HG02938 (cell line): ENCODE results near the gene USP17L19.
"Not testable (repeated sequence)": the region's sequence is repeated elsewhere in the genome, so short reads cannot be mapped to it uniquely, and the experiment has no call there.

ENCODE experiments used
- ATAC-seq: cut with Tn5 transposase; IDR thresholded peaks from one replicate; pipeline ENCODE4 v1.9.1; 2021; ENCODE audit warnings: mild to moderate bottlenecking, moderate library complexity; ENCODE audit not compliant: unreplicated experiment

The USP17L19 gene, protein sequence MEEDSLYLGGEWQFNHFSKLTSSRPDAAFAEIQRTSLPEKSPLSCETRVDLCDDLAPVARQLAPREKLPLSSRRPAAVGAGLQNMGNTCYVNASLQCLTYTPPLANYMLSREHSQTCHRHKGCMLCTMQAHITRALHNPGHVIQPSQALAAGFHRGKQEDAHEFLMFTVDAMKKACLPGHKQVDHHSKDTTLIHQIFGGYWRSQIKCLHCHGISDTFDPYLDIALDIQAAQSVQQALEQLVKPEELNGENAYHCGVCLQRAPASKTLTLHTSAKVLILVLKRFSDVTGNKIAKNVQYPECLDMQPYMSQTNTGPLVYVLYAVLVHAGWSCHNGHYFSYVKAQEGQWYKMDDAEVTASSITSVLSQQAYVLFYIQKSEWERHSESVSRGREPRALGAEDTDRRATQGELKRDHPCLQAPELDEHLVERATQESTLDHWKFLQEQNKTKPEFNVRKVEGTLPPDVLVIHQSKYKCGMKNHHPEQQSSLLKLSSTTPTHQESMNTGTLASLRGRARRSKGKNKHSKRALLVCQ

DNA sequence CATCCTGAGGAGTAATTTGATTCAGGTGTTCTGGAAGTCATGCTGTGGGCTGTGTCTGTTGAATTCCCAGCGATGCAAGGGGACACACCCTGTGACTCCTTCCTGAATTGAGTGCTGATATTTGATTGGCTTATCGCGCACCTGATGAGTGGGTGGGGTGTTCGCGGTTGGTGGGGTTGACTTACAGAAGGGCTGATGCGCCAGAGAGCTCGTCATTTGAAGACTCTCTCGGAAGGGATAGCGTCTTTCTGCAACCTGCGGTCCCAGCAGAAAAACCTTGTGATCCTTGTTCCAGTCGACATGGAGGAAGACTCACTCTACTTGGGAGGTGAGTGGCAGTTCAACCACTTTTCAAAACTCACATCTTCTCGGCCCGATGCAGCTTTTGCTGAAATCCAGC lies at the start of gene USP17L19:
Gene USP17L19 (plus strand): TSS at position 301 of the 400 bp plus-strand sequence. CDS start 0 bp downstream, at position 301.
- not testable (repeated sequence) for ATAC-seq

DNA sequence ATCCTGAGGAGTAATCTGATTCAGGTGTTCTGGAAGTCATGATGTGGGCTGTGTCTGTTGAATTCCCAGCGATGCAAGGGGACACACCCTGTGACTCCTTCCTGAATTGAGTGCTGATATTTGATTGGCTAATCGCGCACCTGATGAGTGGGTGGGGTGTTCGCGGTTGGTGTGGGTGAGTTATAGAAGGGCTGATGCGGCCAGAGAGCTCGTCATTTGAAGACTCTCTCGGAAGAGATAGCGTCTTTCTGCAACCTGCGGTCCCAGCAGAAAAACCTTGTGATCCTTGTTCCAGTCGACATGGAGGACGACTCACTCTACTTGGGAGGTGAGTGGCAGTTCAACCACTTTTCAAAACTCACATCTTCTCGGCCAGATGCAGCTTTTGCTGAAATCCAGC lies 42.8 kb upstream of the USP17L19 start, which contains the start of gene USP17L10:
Gene USP17L10 (plus strand): TSS at position 301 of the 400 bp plus-strand sequence. CDS start 0 bp downstream, at position 301.
- ATAC-seq = not testable (repeated sequence)

DNA sequence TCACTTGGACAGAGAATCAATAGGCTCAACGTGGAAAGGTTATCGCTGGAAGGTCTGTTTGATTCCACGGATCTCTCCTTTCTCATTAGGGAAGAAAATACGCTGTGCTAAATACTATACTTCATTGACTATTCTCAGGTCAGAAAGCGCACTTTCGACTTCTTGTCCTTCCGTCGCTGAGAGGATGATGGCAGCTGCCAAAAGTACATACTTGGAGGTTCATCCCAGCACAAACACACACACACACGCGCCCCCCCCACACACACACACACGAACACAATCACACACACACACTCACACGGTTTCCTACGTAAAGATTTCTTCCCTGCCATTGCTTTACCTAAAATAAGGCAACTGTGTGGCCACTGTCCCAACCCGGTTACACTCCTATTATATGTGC lies 38.5 kb upstream of the USP17L19 start:
- ATAC-seq = not testable (repeated sequence)

DNA sequence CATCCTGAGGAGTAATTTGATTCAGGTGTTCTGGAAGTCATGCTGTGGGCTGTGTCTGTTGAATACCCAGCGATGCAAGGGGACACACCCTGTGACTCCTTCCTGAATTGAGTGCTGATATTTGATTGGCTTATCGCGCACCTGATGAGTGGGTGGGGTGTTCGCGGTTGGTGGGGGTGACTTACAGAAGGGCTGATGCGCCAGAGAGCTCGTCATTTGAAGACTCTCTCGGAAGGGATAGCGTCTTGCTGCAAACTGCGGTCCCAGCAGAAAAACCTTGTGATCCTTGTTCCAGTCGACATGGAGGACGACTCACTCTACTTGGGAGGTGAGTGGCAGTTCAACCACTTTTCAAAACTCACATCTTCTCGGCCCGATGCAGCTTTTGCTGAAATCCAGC lies 38.1 kb upstream of the USP17L19 start, which contains the start of gene USP17L11:
Gene USP17L11 (plus strand): TSS at position 301 of the 400 bp plus-strand sequence. CDS start 0 bp downstream, at position 301.
- ATAC-seq = not testable (repeated sequence)

DNA sequence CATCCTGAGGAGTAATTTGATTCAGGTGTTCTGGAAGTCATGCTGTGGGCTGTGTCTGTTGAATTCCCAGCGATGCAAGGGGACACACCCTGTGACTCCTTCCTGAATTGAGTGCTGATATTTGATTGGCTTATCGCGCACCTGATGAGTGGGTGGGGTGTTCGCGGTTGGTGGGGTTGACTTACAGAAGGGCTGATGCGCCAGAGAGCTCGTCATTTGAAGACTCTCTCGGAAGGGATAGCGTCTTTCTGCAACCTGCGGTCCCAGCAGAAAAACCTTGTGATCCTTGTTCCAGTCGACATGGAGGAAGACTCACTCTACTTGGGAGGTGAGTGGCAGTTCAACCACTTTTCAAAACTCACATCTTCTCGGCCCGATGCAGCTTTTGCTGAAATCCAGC lies 33.3 kb upstream of the USP17L19 start, which contains the start of gene USP17L12:
Gene USP17L12 (plus strand): TSS at position 301 of the 400 bp plus-strand sequence. CDS start 0 bp downstream, at position 301.
- not testable (repeated sequence) for ATAC-seq

DNA sequence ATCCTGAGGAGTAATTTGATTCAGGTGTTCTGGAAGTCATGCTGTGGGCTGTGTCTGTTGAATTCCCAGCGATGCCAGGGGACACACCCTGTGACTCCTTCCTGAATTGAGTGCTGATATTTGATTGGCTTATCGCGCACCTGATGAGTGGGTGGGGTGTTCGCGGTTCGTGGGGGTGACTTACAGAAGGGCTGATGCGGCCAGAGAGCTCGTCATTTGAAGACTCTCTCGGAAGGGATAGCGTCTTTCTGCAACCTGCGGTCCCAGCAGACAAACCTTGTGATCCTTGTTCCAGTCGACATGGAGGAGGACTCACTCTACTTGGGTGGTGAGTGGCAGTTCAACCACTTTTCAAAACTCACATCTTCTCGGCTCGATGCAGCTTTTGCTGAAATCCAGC lies 28.6 kb upstream of the USP17L19 start, which contains the start of gene USP17L13:
Gene USP17L13 (plus strand): TSS at position 301 of the 400 bp plus-strand sequence. CDS start 0 bp downstream, at position 301.
- ATAC-seq = not testable (repeated sequence)

DNA sequence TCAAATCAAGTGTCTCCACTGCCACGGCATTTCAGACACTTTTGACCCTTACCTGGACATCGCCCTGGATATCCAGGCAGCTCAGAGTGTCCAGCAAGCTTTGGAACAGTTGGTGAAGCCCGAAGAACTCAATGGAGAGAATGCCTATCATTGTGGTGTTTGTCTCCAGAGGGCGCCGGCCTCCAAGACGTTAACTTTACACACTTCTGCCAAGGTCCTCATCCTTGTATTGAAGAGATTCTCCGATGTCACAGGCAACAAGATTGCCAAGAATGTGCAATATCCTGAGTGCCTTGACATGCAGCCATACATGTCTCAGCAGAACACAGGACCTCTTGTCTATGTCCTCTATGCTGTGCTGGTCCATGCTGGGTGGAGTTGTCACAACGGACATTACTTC lies 22.9 kb upstream of the USP17L19 start:
- ATAC-seq = not testable (repeated sequence)

DNA sequence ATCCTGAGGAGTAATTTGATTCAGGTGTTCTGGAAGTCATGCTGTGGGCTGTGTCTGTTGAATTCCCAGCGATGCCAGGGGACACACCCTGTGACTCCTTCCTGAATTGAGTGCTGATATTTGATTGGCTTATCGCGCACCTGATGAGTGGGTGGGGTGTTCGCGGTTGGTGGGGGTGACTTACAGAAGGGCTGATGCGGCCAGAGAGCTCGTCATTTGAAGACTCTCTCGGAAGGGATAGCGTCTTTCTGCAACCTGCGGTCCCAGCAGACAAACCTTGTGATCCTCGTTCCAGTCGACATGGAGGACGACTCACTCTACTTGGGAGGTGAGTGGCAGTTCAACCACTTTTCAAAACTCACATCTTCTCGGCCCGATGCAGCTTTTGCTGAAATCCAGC lies 19.1 kb upstream of the USP17L19 start, which contains the start of gene USP17L15:
Gene USP17L15 (plus strand): TSS at position 301 of the 400 bp plus-strand sequence. CDS start 0 bp downstream, at position 301.
- ATAC-seq = not testable (repeated sequence)

DNA sequence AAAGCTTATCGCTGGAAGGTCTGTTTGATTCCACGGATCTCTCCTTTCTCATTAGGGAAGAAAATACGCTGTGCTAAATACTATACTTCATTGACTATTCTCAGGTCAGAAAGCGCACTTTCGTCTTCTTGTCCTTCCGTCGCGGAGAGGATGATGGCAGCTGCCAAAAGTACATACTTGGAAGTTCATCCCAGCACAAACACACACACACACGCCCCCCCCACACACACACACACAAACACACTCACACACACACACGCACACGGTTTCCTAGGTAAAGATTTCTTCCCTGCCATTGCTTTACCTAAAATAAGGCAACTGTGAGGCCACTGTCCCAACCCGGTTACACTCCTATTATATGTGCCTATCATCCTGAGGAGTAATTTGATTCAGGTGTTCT lies 14.7 kb upstream of the USP17L19 start:
- ATAC-seq = not testable (repeated sequence)

DNA sequence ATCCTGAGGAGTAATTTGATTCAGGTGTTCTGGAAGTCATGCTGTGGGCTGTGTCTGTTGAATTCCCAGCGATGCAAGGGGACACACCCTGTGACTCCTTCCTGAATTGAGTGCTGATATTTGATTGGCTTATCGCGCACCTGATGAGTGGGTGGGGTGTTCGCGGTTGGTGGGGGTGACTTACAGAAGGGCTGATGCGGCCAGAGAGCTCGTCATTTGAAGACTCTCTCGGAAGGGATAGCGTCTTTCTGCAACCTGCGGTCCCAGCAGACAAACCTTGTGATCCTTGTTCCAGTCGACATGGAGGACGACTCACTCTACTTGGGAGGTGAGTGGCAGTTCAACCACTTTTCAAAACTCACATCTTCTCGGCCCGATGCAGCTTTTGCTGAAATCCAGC lies 9.6 kb upstream of the USP17L19 start, which contains the start of gene USP17L17:
Gene USP17L17 (plus strand): TSS at position 301 of the 400 bp plus-strand sequence. CDS start 0 bp downstream, at position 301.
- ATAC-seq = not testable (repeated sequence)

DNA sequence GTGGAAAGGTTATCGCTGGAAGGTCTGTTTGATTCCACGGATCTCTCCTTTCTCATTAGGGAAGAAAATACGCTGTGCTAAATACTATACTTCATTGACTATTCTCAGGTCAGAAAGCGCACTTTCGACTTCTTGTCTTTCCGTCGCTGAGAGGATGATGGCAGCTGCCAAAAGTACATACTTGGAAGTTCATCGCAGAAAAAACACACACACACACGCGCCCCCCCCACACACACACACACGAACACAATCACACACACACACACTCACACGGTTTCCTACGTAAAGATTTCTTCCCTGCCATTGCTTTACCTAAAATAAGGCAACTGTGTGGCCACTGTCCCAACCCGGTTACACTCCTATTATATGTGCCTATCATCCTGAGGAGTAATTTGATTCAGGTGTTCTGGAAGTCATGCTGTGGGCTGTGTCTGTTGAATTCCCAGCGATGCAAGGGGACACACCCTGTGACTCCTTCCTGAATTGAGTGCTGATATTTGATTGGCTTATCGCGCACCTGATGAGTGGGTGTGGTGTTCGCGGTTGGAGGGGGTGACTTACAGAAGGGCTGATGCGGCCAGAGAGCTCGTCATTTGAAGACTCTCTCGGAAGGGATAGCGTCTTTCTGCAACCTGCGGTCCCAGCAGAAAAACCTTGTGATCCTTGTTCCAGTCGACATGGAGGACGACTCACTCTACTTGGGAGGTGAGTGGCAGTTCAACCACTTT lies 5.1 kb upstream of the USP17L19 start, which contains the start of gene USP17L18:
Gene USP17L18 (plus strand): TSS at position 678 of the 728 bp plus-strand sequence. CDS start 0 bp downstream, at position 678.
- not testable (repeated sequence) for ATAC-seq

DNA sequence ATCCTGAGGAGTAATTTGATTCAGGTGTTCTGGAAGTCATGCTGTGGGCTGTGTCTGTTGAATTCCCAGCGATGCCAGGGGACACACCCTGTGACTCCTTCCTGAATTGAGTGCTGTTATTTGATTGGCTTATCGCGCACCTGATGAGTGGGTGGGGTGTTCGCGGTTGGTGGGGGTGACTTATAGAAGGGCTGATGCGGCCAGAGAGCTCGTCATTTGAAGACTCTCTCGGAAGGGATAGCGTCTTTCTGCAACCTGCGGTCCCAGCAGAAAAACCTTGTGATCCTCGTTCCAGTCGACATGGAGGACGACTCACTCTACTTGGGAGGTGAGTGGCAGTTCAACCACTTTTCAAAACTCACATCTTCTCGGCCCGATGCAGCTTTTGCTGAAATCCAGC lies 4.6 kb downstream of the USP17L19 start, which contains the start of gene USP17L20:
Gene USP17L20 (plus strand): TSS at position 301 of the 400 bp plus-strand sequence. CDS start 0 bp downstream, at position 301.
- ATAC-seq = not testable (repeated sequence)

DNA sequence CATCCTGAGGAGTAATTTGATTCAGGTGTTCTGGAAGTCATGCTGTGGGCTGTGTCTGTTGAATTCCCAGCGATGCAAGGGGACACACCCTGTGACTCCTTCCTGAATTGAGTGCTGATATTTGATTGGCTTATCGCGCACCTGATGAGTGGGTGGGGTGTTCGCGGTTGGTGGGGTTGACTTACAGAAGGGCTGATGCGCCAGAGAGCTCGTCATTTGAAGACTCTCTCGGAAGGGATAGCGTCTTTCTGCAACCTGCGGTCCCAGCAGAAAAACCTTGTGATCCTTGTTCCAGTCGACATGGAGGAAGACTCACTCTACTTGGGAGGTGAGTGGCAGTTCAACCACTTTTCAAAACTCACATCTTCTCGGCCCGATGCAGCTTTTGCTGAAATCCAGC lies 9.4 kb downstream of the USP17L19 start, which contains the start of gene USP17L21:
Gene USP17L21 (plus strand): TSS at position 301 of the 400 bp plus-strand sequence. CDS start 0 bp downstream, at position 301.
- not testable (repeated sequence) for ATAC-seq

DNA sequence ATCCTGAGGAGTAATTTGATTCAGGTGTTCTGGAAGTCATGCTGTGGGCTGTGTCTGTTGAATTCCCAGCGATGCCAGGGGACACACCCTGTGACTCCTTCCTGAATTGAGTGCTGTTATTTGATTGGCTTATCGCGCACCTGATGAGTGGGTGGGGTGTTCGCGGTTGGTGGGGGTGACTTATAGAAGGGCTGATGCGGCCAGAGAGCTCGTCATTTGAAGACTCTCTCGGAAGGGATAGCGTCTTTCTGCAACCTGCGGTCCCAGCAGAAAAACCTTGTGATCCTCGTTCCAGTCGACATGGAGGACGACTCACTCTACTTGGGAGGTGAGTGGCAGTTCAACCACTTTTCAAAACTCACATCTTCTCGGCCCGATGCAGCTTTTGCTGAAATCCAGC lies 14.1 kb downstream of the USP17L19 start, which contains the start of gene USP17L22:
Gene USP17L22 (plus strand): TSS at position 301 of the 400 bp plus-strand sequence. CDS start 0 bp downstream, at position 301.
- not testable (repeated sequence) for ATAC-seq

DNA sequence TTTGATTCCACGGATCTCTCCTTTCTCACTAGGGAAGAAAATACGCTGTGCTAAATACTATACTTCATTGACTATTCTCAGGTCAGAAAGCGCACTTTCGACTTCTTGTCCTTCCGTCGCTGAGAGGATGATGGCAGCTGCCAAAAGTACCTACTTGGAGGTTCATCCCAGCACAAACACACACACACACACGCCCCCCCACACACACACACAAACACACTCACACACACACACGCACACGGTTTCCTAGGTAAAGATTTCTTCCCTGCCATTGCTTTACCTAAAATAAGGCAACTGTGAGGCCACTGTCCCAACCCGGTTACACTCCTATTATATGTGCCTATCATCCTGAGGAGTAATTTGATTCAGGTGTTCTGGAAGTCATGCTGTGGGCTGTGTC lies 18.5 kb downstream of the USP17L19 start:
- not testable (repeated sequence) for ATAC-seq
